PC-3 (cell line): ENCODE results near the gene WASHC2A.
"Not testable (repeated sequence)": the region's sequence is repeated elsewhere in the genome, so short reads cannot be mapped to it uniquely, and the experiment has no call there.

ENCODE experiments used
- EZH2 ChIP-seq: fragments of 300-600 bp; sonication (generic); IDR thresholded peaks from one replicate; pipeline ENCODE4 v1.6.1; 2017; ENCODE audit warnings: antibody characterized with exemption, mild to moderate bottlenecking, low read length; ENCODE audit not compliant: unreplicated experiment
- EZH2phosphoT487 ChIP-seq: fragments of 300-600 bp; sonication (generic); IDR thresholded peaks from 2 replicates; pipeline ENCODE4 v1.6.1; 2018; ENCODE audit warnings: mild to moderate bottlenecking, antibody characterized with exemption, low read length, borderline replicate concordance
- TF ChIP-seq, protein P1 (sequence below): fragments of 300-600 bp; sonication (generic); conservative IDR thresholded peaks from 2 replicates; pipeline ENCODE4 v1.5.1; 2017; ENCODE audit warnings: antibody characterized with exemption, low read depth, mild to moderate bottlenecking, low read length

- TF ChIP-seq, protein P1, sequence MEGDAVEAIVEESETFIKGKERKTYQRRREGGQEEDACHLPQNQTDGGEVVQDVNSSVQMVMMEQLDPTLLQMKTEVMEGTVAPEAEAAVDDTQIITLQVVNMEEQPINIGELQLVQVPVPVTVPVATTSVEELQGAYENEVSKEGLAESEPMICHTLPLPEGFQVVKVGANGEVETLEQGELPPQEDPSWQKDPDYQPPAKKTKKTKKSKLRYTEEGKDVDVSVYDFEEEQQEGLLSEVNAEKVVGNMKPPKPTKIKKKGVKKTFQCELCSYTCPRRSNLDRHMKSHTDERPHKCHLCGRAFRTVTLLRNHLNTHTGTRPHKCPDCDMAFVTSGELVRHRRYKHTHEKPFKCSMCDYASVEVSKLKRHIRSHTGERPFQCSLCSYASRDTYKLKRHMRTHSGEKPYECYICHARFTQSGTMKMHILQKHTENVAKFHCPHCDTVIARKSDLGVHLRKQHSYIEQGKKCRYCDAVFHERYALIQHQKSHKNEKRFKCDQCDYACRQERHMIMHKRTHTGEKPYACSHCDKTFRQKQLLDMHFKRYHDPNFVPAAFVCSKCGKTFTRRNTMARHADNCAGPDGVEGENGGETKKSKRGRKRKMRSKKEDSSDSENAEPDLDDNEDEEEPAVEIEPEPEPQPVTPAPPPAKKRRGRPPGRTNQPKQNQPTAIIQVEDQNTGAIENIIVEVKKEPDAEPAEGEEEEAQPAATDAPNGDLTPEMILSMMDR, result not testable (repeated sequence)
- not testable (repeated sequence) for TF ChIP-seq EZH2, EZH2phosphoT487
Observed at GRCh38 chr10:50091304-50091703, 23.6 kb downstream of the WASHC2A start.
